NCI-H2196 (cell line): ENCODE data around the gene CNFN.

Experiments used
- DNase-seq: peaks from one replicate; lab custom pipeline; 2025; ENCODE audit not compliant: unreplicated experiment; lab: John Stamatoyannopoulos, UW

Gene CNFN

GRCh38 chr19:42410371-42410770 is 20.3 kb upstream of the CNFN start:
- no peak for DNase-seq

GRCh38 chr19:42409477-42409876 is 19.4 kb upstream of the CNFN start:
- no peak for DNase-seq

GRCh38 chr19:42407816-42408175 is 17.7 kb upstream of the CNFN start:
- DNase-seq: no peak

- DNase-seq: no peak
Observed at GRCh38 chr19:42407085-42407815, 17.2 kb upstream of the CNFN start.

- no peak for DNase-seq
Observed at GRCh38 chr19:42406111-42406510, 16.0 kb upstream of the CNFN start.

- DNase-seq: no peak
Observed at GRCh38 chr19:42403586-42403985, 13.5 kb upstream of the CNFN start.

GRCh38 chr19:42402376-42403116 is 12.4 kb upstream of the CNFN start:
- DNase-seq: no peak

GRCh38 chr19:42401365-42402303 is 11.5 kb upstream of the CNFN start:
- peak; percentile 63 for DNase-seq

- no peak for DNase-seq
Observed at GRCh38 chr19:42400404-42400803, 10.3 kb upstream of the CNFN start.

- no peak for DNase-seq
Observed at GRCh38 chr19:42397263-42398166, 7.4 kb upstream of the CNFN start.

- peak; percentile 98 for DNase-seq
Observed at GRCh38 chr19:42396381-42397262, 6.5 kb upstream of the CNFN start.

GRCh38 chr19:42394751-42395150 is 4.7 kb upstream of the CNFN start:
- DNase-seq: no peak

- no peak for DNase-seq
Observed at GRCh38 chr19:42392165-42392564, 2.1 kb upstream of the CNFN start.

- DNase-seq: no peak
Observed at GRCh38 chr19:42388851-42389489, 1.1 kb downstream of the CNFN start.

GRCh38 chr19:42386974-42387707 is 3.0 kb downstream of the CNFN start:
- peak; percentile 80 for DNase-seq

GRCh38 chr19:42380155-42380554 is 9.9 kb downstream of the CNFN start:
- no peak for DNase-seq

- no peak for DNase-seq
Observed at GRCh38 chr19:42378225-42379215, 11.6 kb downstream of the CNFN start.
